Measurements from ENCODE around the gene HIPK3.

Gene HIPK3

DNA sequence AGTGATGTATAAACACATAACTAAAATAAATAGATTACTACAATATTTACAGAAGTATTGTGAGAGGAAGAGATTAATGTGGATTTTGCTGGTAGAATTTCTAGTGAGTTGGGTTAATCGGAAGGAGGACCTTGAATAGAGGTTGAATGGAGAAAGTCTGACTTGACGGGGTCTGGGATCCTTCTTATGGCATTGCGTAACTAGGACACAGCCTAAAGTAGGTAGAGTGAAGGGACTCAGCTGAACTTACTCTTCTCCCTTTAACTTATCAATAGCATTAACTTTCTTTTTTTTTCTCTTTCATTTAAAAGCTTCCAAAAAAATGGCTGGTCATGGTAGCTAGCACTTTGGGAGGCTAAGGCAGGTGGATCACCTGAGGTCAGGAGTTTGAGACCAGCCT is 139.2 kb downstream of the HIPK3 start:
- no peak overlapping the region for H3K4me3 ChIP-seq (ENCODE audit: low read depth, low read length)
- no peak for DNase-seq (ENCODE audit: low read depth)
- TF ChIP-seq, protein P1, sequence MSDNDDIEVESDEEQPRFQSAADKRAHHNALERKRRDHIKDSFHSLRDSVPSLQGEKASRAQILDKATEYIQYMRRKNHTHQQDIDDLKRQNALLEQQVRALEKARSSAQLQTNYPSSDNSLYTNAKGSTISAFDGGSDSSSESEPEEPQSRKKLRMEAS (IDR thresholded peaks at IDR 0.05; ENCODE audit: low read depth, low read length) = no peak
- TF ChIP-seq MYC (IDR thresholded peaks at IDR 0.05; ENCODE audit: low read depth, low read length) (no peak), POLR2A (IDR thresholded peaks at IDR 0.05; ENCODE audit: extremely low read depth, insufficient read length) (no peak)
- TF ChIP-seq, protein P2, sequence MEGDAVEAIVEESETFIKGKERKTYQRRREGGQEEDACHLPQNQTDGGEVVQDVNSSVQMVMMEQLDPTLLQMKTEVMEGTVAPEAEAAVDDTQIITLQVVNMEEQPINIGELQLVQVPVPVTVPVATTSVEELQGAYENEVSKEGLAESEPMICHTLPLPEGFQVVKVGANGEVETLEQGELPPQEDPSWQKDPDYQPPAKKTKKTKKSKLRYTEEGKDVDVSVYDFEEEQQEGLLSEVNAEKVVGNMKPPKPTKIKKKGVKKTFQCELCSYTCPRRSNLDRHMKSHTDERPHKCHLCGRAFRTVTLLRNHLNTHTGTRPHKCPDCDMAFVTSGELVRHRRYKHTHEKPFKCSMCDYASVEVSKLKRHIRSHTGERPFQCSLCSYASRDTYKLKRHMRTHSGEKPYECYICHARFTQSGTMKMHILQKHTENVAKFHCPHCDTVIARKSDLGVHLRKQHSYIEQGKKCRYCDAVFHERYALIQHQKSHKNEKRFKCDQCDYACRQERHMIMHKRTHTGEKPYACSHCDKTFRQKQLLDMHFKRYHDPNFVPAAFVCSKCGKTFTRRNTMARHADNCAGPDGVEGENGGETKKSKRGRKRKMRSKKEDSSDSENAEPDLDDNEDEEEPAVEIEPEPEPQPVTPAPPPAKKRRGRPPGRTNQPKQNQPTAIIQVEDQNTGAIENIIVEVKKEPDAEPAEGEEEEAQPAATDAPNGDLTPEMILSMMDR (IDR thresholded peaks at IDR 0.05; ENCODE audit: low read depth, low read length) = no peak

GRCh38 chr11:33399421-33399820 is 142.2 kb downstream of the HIPK3 start:
- no peak for DNase-seq (ENCODE audit: low read depth)
- no peak overlapping the region for H3K4me3 ChIP-seq (ENCODE audit: low read depth, low read length)
- TF ChIP-seq, protein P2 (IDR thresholded peaks at IDR 0.05; ENCODE audit: low read depth, low read length) = no peak
- TF ChIP-seq, protein P1 (IDR thresholded peaks at IDR 0.05; ENCODE audit: low read depth, low read length) = no peak
- TF ChIP-seq POLR2A (IDR thresholded peaks at IDR 0.05; ENCODE audit: extremely low read depth, insufficient read length) (no peak), MYC (IDR thresholded peaks at IDR 0.05; ENCODE audit: low read depth, low read length) (no peak)

GRCh38 chr11:33402066-33402465 is 144.9 kb downstream of the HIPK3 start:
- TF ChIP-seq, protein P1 (IDR thresholded peaks at IDR 0.05; ENCODE audit: low read depth, low read length) = no peak
- TF ChIP-seq, protein P2 (IDR thresholded peaks at IDR 0.05; ENCODE audit: low read depth, low read length) = no peak
- no peak for DNase-seq (ENCODE audit: low read depth)
- H3K4me3 ChIP-seq (ENCODE audit: low read depth, low read length) = no peak overlapping the region

GRCh38 chr11:33403344-33403743 is 146.2 kb downstream of the HIPK3 start:
- no peak for DNase-seq (ENCODE audit: low read depth)
- TF ChIP-seq MYC (IDR thresholded peaks at IDR 0.05; ENCODE audit: low read depth, low read length) (no peak), POLR2A (IDR thresholded peaks at IDR 0.05; ENCODE audit: extremely low read depth, insufficient read length) (no peak)
- TF ChIP-seq, protein P2 (IDR thresholded peaks at IDR 0.05; ENCODE audit: low read depth, low read length) = no peak
- TF ChIP-seq, protein P1 (IDR thresholded peaks at IDR 0.05; ENCODE audit: low read depth, low read length) = no peak

DNA sequence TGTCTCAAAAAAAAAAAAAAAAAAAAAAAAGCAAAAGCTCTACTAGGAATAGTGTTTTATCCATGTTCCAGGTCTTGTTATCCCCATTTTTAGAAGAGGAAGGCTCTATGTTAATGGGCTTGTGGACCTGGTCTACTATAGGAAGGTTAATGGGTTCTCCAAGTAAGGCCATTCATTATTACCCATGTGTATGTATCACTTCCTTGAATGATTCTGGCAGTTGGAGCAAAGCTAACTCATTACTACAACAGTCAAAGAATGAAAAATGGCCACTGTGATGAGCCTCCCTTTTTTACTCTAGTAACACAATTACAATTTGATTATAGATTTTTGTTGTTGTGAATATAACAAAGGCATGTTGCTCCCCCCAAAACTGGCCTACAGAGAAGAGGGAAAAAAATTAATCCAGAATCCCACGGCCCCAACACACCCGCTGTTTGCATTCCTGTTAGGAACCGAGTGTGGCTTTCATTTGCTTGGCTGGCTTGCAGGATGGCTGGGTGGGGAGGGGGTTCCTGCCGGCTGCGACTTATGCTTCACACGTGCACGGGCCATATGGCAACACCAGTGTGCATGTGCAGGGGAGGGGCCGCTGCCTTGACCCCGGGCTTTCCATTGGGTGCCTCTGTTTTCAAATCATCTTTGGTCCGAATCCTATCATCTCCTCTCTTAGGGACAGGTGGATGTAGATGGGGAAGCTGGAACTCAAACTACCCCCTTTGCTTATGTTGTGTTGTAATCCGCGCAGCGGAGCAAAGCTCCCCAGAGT is 148.8 kb downstream of the HIPK3 start:
- no peak for DNase-seq (ENCODE audit: low read depth)
- TF ChIP-seq, protein P1 (IDR thresholded peaks at IDR 0.05; ENCODE audit: low read depth, low read length) = no peak
- TF ChIP-seq, protein P2 (IDR thresholded peaks at IDR 0.05; ENCODE audit: low read depth, low read length) = no peak
- TF ChIP-seq MYC (IDR thresholded peaks at IDR 0.05; ENCODE audit: low read depth, low read length) (no peak), POLR2A (IDR thresholded peaks at IDR 0.05; ENCODE audit: extremely low read depth, insufficient read length) (no peak)
- no peak overlapping the region for H3K4me3 ChIP-seq (ENCODE audit: low read depth, low read length)

More at GRCh38 chr11:33403344-33403743, 146.2 kb downstream of the HIPK3 start:
- no peak overlapping the region for H3K4me3 ChIP-seq (ENCODE audit: low read depth, low read length)

All from NB4 (cell line).